Ascending aorta (tissue), 2 donors: ENCODE measurements around the gene LETM1. TPM values are rescaled to one million over a fixed set of nuclear protein-coding genes. Genes with fewer than 3 reads are reported as not detected.
A peak's percentile ranks its signal among the peaks of the same experiment; 100 is the strongest.

Experiments used
- DNase-seq, 2 donors: peaks; one replicate each; pipeline ENCODE4 v3.0.0-alpha.2; 2019; ENCODE audit warnings: low spot score in 2 of 2
- H3K27ac ChIP-seq, 2 donors: fragments of 200-600 bp; sonication (generic); one replicate each; pipeline ENCODE4 v1.5.1; 2016 to 2017; ENCODE audit warnings: mild to moderate bottlenecking in 1 of 2
- H3K27me3 ChIP-seq: fragments of 200-600 bp; sonication (generic); one replicate; pipeline ENCODE4 v1.5.1; 2017
- H3K36me3 ChIP-seq, 2 donors: fragments of 200-600 bp; sonication (generic); one replicate each; pipeline ENCODE4 v1.5.1; 2016
- H3K4me1 ChIP-seq, 2 donors: fragments of 200-600 bp; sonication (generic); one replicate each; pipeline ENCODE4 v1.5.1; 2016 to 2017; ENCODE audit warnings: mild to moderate bottlenecking in 1 of 2
- H3K4me3 ChIP-seq, 2 donors: fragments of 200-600 bp; sonication (generic); one replicate each; pipeline ENCODE4 v1.5.1; 2016 to 2017; ENCODE audit warnings: mild to moderate bottlenecking in 1 of 2
- H3K9me3 ChIP-seq, 2 donors: fragments of 200-600 bp; sonication (generic); one replicate each; pipeline ENCODE4 v1.5.1; 2016
- intact Hi-C: fragments of 100-400 bp; cut with DNase I; formaldehyde crosslinking; loops from one replicate; pipeline ENCODE4 v1.15.1; 2023
- total RNA-seq: library from RNA; depleted of rRNA; stranded (reverse); fragments of >200 nt; gene quantifications from one replicate; pipeline ENCODE4 v1.1.0, GENCODE V29; 2016
- TF ChIP-seq, protein P1 (sequence below), 3 experiments: fragments of 200-600 bp in 2 of 3; fragments of 450-650 bp in 1 of 3; sonication (generic) in 2 of 3; IDR thresholded peaks; one replicate each; pipeline ENCODE4 v1.5.1; 2016 to 2019; ENCODE audit warnings: antibody characterized with exemption in 3 of 3, mild to moderate bottlenecking in 1 of 3, moderate library complexity in 1 of 3

The LETM1 gene
- total RNA-seq, 1 donor from 2014 or later: 37.7 TPM

DNA sequence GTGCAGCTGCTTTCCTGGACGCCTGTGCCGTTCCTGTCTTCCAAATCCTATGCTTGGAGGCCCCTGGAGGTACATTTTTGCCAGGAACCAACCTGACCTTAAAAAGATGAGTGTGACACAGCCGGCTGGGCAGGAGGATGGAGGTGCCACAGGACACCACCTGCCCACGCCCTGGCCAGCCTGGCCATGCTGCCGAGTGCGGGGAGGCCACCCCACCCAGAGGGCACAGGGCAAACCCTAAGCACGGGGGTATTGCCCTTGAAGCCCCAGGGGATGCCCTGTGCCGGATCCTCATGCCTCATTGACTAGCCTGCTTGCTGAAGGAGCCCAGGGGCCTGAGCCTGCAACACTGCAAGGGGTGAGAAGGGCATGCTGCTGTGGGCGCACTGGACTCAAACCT, 42.7 kb downstream of the LETM1 start:
- intact Hi-C loops: loop anchor here (5.0 kb wide), 1 partner anchor 66 kb away; no protein-coding TSS in a partner anchor
- Histone ChIP-seq H3K9me3 (no peaks in the 10 kb centered on the region), H3K4me1 (no peaks in the 10 kb centered on the region), H3K27ac (no peak overlapping the region), H3K27me3 (no peaks in the 10 kb centered on the region), H3K4me3 (no peak overlapping the region), H3K36me3 (peaks cover 58 to 64% of the 10 kb centered on the region in 2 donors)
- no peak for DNase-seq
- TF ChIP-seq, protein P1, sequence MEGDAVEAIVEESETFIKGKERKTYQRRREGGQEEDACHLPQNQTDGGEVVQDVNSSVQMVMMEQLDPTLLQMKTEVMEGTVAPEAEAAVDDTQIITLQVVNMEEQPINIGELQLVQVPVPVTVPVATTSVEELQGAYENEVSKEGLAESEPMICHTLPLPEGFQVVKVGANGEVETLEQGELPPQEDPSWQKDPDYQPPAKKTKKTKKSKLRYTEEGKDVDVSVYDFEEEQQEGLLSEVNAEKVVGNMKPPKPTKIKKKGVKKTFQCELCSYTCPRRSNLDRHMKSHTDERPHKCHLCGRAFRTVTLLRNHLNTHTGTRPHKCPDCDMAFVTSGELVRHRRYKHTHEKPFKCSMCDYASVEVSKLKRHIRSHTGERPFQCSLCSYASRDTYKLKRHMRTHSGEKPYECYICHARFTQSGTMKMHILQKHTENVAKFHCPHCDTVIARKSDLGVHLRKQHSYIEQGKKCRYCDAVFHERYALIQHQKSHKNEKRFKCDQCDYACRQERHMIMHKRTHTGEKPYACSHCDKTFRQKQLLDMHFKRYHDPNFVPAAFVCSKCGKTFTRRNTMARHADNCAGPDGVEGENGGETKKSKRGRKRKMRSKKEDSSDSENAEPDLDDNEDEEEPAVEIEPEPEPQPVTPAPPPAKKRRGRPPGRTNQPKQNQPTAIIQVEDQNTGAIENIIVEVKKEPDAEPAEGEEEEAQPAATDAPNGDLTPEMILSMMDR (IDR thresholded peaks at IDR 0.05): no peak

DNA sequence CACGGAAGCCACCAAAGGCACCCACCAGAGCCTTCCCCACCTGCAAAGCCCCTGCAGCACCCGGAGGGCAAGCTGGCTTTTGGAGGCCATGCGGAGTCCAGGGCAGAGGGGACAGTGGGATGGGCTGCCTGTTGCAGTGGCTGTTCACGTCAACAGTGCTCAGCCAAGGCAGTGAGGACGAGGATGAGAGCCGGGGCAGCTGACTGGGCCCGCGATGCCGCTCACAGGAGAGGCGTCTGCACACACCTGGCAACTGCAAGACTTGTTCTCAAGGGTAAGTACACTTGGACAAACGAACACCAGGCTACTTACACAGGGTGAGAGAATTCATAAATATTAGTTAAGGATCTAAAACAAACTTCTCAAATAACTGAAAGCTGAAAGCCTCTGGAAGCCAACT, 43.2 kb downstream of the LETM1 start:
- no peak overlapping the region for H3K27ac ChIP-seq
- TF ChIP-seq, protein P1 (IDR thresholded peaks at IDR 0.05): no peak
- H3K4me3 ChIP-seq: no peak overlapping the region
- DNase-seq: no peak
- no peaks in the 10 kb centered on the region for H3K9me3 ChIP-seq
- H3K27me3 ChIP-seq: no peaks in the 10 kb centered on the region
- H3K4me1 ChIP-seq: no peaks in the 10 kb centered on the region
- H3K36me3 ChIP-seq: peaks cover 53 to 59% of the 10 kb centered on the region in 2 donors
- intact Hi-C loops: loop anchor here (5.0 kb wide), 1 partner anchor 65 kb away; no protein-coding TSS in a partner anchor

DNA sequence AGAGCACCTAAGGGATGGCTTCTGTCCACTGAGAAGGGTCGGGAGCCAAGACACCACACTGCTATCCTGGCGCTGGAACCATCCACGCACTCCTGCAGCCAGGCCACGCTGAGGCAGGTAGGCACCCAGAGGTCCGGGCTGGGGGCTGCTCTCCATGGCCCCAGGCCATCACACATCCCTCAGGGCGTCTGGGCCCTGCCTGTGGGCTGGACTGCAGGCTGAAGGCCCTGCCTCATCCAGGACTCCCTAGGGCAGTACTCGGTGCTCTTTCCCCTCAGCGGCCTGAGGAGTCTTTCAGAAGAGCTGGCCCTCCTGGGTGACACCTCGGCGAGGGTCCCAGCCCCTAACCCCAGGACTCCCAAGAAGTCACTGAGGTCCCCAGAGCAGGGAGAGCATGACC, 45.2 kb downstream of the LETM1 start:
- no peak overlapping the region for H3K4me3 ChIP-seq
- intact Hi-C loops: loop anchor here (1.0 to 5.0 kb wide), 2 partner anchors 47 to 63 kb away; no protein-coding TSS in a partner anchor
- TF ChIP-seq, protein P1 (IDR thresholded peaks at IDR 0.05): no peak
- H3K27me3 ChIP-seq: no peaks in the 10 kb centered on the region
- DNase-seq: no peak
- H3K4me1 ChIP-seq: no peaks in the 10 kb centered on the region
- H3K36me3 ChIP-seq: peaks cover 34 to 39% of the 10 kb centered on the region in 2 donors
- H3K27ac ChIP-seq: no peak overlapping the region
- no peaks in the 10 kb centered on the region for H3K9me3 ChIP-seq

DNA sequence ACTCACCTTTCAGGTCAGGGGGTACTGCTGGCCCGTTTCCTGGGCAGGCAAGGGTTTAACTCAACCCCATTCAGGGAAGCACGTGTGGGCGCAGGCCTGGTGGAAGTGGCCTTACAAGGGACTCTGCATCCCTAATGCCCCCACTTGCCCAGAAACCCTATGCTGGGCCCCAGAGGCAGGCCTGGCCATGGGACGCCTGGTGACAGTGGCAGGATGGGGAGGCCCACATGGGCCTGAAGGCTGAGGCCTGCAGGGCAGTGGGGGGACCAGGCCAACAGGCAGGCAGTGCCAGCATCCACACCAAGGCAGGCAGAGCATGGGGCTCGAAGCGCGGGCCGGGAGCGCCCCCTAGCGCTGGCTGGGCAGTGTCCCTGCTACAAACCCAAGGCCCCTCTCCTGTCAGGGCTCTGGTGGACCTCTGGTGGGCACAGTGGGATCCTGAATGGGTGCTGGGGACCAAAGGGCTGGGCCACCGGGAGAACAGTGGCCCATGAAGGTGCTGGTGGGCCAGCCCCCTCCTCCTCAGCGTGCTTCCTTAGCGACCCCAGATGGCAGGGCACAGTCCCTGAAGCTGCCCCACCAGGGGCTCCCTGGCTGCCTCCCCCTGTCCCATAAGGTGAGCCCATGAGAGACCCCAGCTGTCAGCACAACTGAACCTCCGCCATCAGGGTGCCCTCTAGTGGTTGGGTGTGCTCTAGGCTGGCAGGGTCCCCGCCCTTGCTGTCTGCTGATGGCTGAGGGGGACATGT, 46.0 kb downstream of the LETM1 start:
- DNase-seq: no peak
- Histone ChIP-seq H3K27me3 (no peaks in the 10 kb centered on the region), H3K36me3 (peaks cover 25 to 31% of the 10 kb centered on the region in 2 donors), H3K4me1 (no peaks in the 10 kb centered on the region), H3K27ac (no peak overlapping the region), H3K9me3 (no peaks in the 10 kb centered on the region), H3K4me3 (no peak overlapping the region)
- TF ChIP-seq, protein P1 (IDR thresholded peaks at IDR 0.05): peak; percentile 38 to 69 (median 51)
- intact Hi-C loops: loop anchor here (1.0 to 5.0 kb wide), 2 partner anchors 47 to 63 kb away; no protein-coding TSS in a partner anchor

DNA sequence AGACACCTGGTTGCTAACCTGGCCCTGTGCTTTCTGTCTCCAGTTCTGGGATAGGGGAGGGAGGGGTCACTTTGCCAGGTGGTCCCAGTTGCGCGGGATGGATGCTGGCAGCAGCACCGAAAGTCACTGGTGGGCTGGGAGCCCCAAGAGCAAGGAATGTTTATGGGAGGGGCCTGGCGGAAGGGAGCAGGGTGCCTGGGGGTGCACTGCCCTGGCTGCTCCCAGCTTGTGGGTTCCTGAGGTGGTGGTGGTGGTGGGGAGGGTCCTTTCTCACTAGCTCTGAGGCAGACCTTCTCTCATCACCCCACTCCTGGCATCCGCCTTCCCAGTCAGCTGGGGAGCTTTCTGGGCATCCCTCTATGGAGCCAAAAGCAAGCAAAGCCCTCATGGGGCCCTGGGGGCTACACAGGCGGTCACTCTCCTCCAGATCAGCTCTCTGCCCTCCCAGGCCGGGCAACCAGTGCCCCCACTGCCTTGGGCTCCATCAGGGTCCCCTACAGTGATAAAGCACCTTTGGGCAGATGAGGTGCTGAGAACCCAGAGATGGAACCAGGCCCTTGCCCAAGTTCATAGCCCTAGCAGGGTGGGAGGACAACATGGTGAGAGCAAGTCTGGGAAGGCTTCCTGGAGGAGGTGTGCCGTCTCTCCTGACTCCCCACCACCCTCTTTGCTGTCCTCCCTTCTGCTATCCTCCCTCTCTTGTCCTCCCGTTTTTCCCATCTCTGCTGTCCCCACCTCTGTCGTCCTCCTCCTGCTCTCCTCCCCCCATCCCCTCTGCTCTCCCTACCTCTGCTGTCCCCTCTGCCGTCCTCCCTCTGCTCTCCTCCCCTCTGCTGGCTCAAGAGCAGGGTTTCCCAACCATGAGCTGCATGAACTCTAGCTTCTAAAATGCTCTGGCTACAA, 46.9 kb downstream of the LETM1 start:
- TF ChIP-seq, protein P1 (IDR thresholded peaks at IDR 0.05): no peak
- intact Hi-C loops: no loop called here
- no peak for DNase-seq

More for the DNA sequence above, 46.9 kb downstream of the LETM1 start:
- Histone ChIP-seq H3K4me3 (no peak overlapping the region), H3K9me3 (no peaks in the 10 kb centered on the region), H3K36me3 (peaks cover 17 to 24% of the 10 kb centered on the region in 2 donors), H3K27me3 (no peaks in the 10 kb centered on the region), H3K4me1 (no peaks in the 10 kb centered on the region), H3K27ac (no peak overlapping the region)
